ENCODE data around the gene LDHAL6B. TPM values are rescaled to one million over a fixed set of nuclear protein-coding genes. Genes with fewer than 3 reads are reported as not detected.

The LDHAL6B gene
- total RNA-seq, 2 donors from 2014 or later: not detected

DNA sequence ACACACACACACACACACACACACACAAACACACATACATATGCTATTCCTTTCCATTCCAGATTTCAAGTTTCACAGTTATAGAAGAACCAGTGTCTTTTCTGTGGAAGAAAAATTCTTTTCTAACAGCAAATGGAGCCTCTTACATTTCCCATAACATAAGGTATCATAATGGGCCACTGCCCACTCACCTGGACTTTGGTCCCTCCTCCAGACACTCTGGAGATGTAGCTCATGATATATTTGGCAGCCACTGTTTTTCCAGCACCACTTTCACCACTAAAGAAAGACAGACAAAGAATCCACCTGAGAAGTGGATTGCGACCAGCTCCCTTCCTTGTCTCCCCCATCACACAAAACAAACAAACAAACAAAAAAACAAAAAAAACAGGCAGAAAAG lies 29.8 kb downstream of the LDHAL6B start:
- ATAC-seq (ENCODE audit: insufficient number of reproducible peaks, low FRiP score, low read depth) (no peak), DNase-seq (ENCODE audit: low spot score) (no peak)
- no peaks in the 10 kb centered on the region for H3K27me3 ChIP-seq (replicated peaks; ENCODE audit: insufficient read depth)
- H3K27ac ChIP-seq: peak overlapping the region in 1 of 2 donors; percentile 64
- TF ChIP-seq, protein P1, sequence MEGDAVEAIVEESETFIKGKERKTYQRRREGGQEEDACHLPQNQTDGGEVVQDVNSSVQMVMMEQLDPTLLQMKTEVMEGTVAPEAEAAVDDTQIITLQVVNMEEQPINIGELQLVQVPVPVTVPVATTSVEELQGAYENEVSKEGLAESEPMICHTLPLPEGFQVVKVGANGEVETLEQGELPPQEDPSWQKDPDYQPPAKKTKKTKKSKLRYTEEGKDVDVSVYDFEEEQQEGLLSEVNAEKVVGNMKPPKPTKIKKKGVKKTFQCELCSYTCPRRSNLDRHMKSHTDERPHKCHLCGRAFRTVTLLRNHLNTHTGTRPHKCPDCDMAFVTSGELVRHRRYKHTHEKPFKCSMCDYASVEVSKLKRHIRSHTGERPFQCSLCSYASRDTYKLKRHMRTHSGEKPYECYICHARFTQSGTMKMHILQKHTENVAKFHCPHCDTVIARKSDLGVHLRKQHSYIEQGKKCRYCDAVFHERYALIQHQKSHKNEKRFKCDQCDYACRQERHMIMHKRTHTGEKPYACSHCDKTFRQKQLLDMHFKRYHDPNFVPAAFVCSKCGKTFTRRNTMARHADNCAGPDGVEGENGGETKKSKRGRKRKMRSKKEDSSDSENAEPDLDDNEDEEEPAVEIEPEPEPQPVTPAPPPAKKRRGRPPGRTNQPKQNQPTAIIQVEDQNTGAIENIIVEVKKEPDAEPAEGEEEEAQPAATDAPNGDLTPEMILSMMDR (IDR thresholded peaks at IDR 0.05): no peak
- no peaks in the 10 kb centered on the region for H3K9me3 ChIP-seq
- H3K36me3 ChIP-seq: peaks cover 3% of the 10 kb centered on the region
- no peak overlapping the region for H3K4me3 ChIP-seq
- peaks cover 29 to 55% of the 10 kb centered on the region in 2 donors for H3K4me1 ChIP-seq (ENCODE audit: control insufficient read depth in 1 of 2, low read depth in 2 of 2)

DNA sequence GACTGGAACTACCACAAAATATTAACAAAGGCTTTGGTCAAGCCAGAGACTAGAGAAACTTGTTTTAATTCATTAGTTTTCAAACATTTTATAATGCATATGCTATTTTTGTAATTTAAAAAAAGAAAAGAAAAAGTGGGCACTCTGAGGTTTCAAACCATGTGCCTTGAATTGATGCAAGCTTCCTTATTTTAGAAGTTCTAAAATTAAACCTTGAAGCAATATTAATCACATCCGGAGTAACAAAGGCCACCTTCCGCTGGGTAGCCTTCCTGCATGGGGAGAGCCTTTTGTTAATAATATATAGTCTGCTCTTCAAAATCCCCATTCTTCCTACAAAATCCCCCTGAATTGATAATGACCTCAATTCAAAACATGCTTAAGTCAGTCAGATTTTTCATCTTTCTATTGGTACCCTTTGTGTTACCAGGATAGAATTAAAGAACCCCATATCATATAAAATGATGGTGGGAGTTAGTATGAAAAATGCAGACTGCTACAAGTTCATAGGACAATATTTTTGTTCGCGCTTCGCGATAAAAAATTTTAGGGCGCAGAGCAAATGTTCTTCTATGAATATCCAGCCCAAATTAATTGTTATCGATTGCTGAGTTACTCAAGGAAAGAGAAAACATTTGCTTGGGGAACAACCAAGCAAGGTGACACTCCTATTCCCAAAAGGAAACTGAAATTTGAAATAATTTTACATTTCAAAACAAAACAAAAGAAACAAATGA lies 30.6 kb downstream of the LDHAL6B start:
- H3K4me1 ChIP-seq (ENCODE audit: control insufficient read depth in 1 of 2, low read depth in 2 of 2): peaks cover 23 to 46% of the 10 kb centered on the region in 2 donors
- no peaks in the 10 kb centered on the region for H3K9me3 ChIP-seq
- H3K27ac ChIP-seq: peak overlapping the region; percentile 4 to 64
- ATAC-seq (ENCODE audit: insufficient number of reproducible peaks, low FRiP score, low read depth): no peak
- no peak overlapping the region for H3K4me3 ChIP-seq
- H3K27me3 ChIP-seq (replicated peaks; ENCODE audit: insufficient read depth): no peaks in the 10 kb centered on the region
- DNase-seq (ENCODE audit: low spot score): no peak
- H3K36me3 ChIP-seq: no peaks in the 10 kb centered on the region
- TF ChIP-seq, protein P1 (IDR thresholded peaks at IDR 0.05): no peak

DNA sequence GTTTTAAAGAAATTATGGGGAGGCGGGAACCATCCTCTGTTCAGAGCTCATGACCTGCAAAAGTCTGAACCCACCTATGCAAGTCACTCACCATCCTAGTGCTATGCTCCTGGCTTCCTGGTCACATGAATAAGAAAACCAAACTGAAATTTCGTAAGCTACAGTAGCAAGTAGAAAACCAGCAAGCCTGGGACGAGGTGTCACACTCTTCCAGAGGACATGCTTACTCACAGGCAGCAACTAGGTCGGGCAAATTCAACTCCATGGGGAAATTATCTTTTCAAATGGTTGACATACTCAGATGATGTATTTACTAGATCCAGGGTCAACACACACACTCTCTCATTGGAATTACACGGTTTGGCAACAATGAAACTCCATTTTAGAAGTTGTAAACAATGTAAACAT lies 31.3 kb downstream of the LDHAL6B start:
- Histone ChIP-seq H3K27me3 (replicated peaks; ENCODE audit: insufficient read depth) (no peaks in the 10 kb centered on the region), H3K4me1 (ENCODE audit: control insufficient read depth in 1 of 2, low read depth in 2 of 2) (peaks cover 19 to 39% of the 10 kb centered on the region in 2 donors), H3K9me3 (no peaks in the 10 kb centered on the region), H3K36me3 (no peaks in the 10 kb centered on the region), H3K4me3 (no peak overlapping the region), H3K27ac (peak overlapping the region; percentile 4 to 64)
- DNase-seq (ENCODE audit: low spot score): no peak
- no peak for ATAC-seq (ENCODE audit: insufficient number of reproducible peaks, low FRiP score, low read depth)
- TF ChIP-seq, protein P1 (IDR thresholded peaks at IDR 0.05): no peak

DNA sequence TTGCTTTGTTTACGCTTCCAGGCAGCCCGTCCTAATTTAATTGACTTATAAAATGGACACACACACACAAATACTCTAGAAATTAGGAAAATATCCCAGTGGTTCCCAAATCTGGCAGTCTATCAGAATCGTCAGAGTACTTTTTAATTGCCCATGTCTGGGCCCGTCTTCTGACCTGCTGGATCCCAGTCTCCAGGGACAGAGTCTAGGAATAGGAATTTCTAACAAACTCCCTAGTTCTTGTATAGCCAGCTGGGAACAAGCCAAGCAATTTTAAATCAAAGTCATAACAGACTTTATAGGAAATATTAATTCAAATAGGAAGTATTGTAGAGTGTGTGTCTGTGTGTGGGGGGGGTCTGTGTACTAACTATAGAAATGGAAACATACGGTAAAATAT lies 33.4 kb downstream of the LDHAL6B start:
- H3K27ac ChIP-seq: no peak overlapping the region

DNA sequence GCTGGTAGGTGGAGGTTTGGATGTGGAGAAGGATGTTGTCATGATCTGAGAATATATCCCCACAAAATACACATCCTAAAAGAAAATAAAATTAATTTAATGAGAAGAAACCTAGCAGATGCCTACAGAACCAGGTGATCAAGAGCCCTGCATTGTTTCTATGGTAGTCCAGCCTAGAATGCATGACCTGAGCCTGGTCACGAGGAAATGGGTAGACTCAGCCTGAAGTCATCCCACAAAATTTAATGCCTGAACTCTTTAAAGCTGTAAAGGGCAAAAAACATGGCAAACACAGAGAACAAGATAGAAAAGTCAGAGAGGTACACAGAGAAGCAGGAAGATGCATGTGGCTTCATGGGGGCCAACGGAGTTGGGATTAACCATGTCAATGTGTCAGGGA lies 36.0 kb downstream of the LDHAL6B start:
- Histone ChIP-seq H3K27me3 (replicated peaks; ENCODE audit: insufficient read depth) (no peaks in the 10 kb centered on the region), H3K4me1 (ENCODE audit: control insufficient read depth in 1 of 2, low read depth in 2 of 2) (peaks cover 4 to 22% of the 10 kb centered on the region in 2 donors), H3K36me3 (no peaks in the 10 kb centered on the region), H3K27ac (no peak overlapping the region), H3K9me3 (no peaks in the 10 kb centered on the region), H3K4me3 (no peak overlapping the region)
- no peak for DNase-seq (ENCODE audit: low spot score)
- ATAC-seq (ENCODE audit: insufficient number of reproducible peaks, low FRiP score, low read depth): no peak
- TF ChIP-seq, protein P1 (IDR thresholded peaks at IDR 0.05): no peak

More for the DNA sequence above, 33.4 kb downstream of the LDHAL6B start:
- Histone ChIP-seq H3K4me3 (no peak overlapping the region), H3K27me3 (replicated peaks; ENCODE audit: insufficient read depth) (no peaks in the 10 kb centered on the region), H3K9me3 (no peaks in the 10 kb centered on the region), H3K4me1 (ENCODE audit: control insufficient read depth in 1 of 2, low read depth in 2 of 2) (peaks cover 16 to 36% of the 10 kb centered on the region in 2 donors), H3K36me3 (no peaks in the 10 kb centered on the region)
- no peak for DNase-seq (ENCODE audit: low spot score)
- TF ChIP-seq, protein P1 (IDR thresholded peaks at IDR 0.05): no peak
- ATAC-seq (ENCODE audit: insufficient number of reproducible peaks, low FRiP score, low read depth): no peak

Measured in thoracic aorta (tissue), 2 donors.